Activated naive CD8-positive, alpha-beta T cell treated with anti-CD3 and anti-CD28 coated beads, Interleukin-2, amount 50 U/mL, for 24 hours (primary cell): ENCODE data around the gene DNAJC12.
"Not testable (repeated sequence)": the region's sequence is repeated elsewhere in the genome, so short reads cannot be mapped to it uniquely, and the experiment has no call there.

Experiments used
- ATAC-seq: fragments of 150-1000 bp; cut with Tn5 transposase; one replicate; pipeline ENCODE4 v1.10.0; 2021
- DNase-seq: peaks from one replicate; pipeline ENCODE4 v3.0.0; 2021
- H3K27ac Mint-ChIP-seq: one replicate; pipeline ENCODE4 v1.8.0; 2021; ENCODE audit warnings: mild to moderate bottlenecking, mixed read lengths
- H3K27me3 Mint-ChIP-seq: one replicate; pipeline ENCODE4 v1.8.0; 2021; ENCODE audit warnings: mixed read lengths
- H3K36me3 Mint-ChIP-seq: one replicate; pipeline ENCODE4 v1.8.0; 2021; ENCODE audit warnings: low read depth, mixed read lengths
- H3K4me1 Mint-ChIP-seq: one replicate; pipeline ENCODE4 v1.8.0; 2021; ENCODE audit warnings: mixed read lengths
- H3K4me3 Mint-ChIP-seq: one replicate; pipeline ENCODE4 v1.8.0; 2021; ENCODE audit warnings: mild to moderate bottlenecking, moderate library complexity, mixed read lengths
- H3K9me3 Mint-ChIP-seq: one replicate; pipeline ENCODE4 v1.8.0; 2021; ENCODE audit warnings: mixed read lengths

Gene DNAJC12

GRCh38 chr10:67772151-67772550, 65.8 kb downstream of the DNAJC12 start:
- Mint-ChIP-seq H3K4me3 (no peak overlapping the region), H3K9me3 (no peaks in the 10 kb centered on the region), H3K27ac (no peak overlapping the region), H3K27me3 (no peaks in the 10 kb centered on the region), H3K36me3 (no peaks in the 10 kb centered on the region), H3K4me1 (peaks cover 17% of the 10 kb centered on the region)
- no peak for ATAC-seq
- no peak for DNase-seq

- Mint-ChIP-seq H3K4me1 (peaks cover 17% of the 10 kb centered on the region), H3K4me3 (no peak overlapping the region), H3K27me3 (no peaks in the 10 kb centered on the region), H3K36me3 (no peaks in the 10 kb centered on the region), H3K9me3 (no peaks in the 10 kb centered on the region), H3K27ac (no peak overlapping the region)
- DNase-seq (no peak), ATAC-seq (no peak)
These were observed 66.8 kb downstream of the DNAJC12 start for GRCh38 chr10:67771200-67771599.

GRCh38 chr10:67770537-67770936, 67.5 kb downstream of the DNAJC12 start:
- Mint-ChIP-seq H3K4me1 (peaks cover 17% of the 10 kb centered on the region), H3K4me3 (no peak overlapping the region), H3K27me3 (no peaks in the 10 kb centered on the region), H3K36me3 (no peaks in the 10 kb centered on the region), H3K9me3 (no peaks in the 10 kb centered on the region), H3K27ac (no peak overlapping the region)
- ATAC-seq (no peak), DNase-seq (no peak)

- Mint-ChIP-seq H3K27me3 (peaks cover 7% of the 10 kb centered on the region), H3K4me3 (no peak overlapping the region), H3K4me1 (peaks cover 24% of the 10 kb centered on the region), H3K27ac (no peak overlapping the region), H3K36me3 (peaks cover 5% of the 10 kb centered on the region), H3K9me3 (peaks cover 8% of the 10 kb centered on the region)
- ATAC-seq (no peak), DNase-seq (no peak)
These were observed 70.7 kb downstream of the DNAJC12 start for GRCh38 chr10:67767244-67767643.

- ATAC-seq (peak; percentile 85), DNase-seq (peak; percentile 94)
- Mint-ChIP-seq H3K9me3 (peaks cover 8% of the 10 kb centered on the region), H3K27ac (peak overlapping the region; percentile 99), H3K4me1 (peaks cover 18% of the 10 kb centered on the region), H3K4me3 (peak overlapping the region; percentile 91), H3K27me3 (peaks cover 7% of the 10 kb centered on the region), H3K36me3 (peaks cover 5% of the 10 kb centered on the region)
These were observed 73.8 kb downstream of the DNAJC12 start for GRCh38 chr10:67764012-67764822.

GRCh38 chr10:67763499-67764011, 74.4 kb downstream of the DNAJC12 start:
- H3K4me3 Mint-ChIP-seq: peak overlapping the region; percentile 91
- peaks cover 18% of the 10 kb centered on the region for H3K4me1 Mint-ChIP-seq
- peaks cover 7% of the 10 kb centered on the region for H3K27me3 Mint-ChIP-seq
- peak; percentile 15 for ATAC-seq
- peak overlapping the region; percentile 99 for H3K27ac Mint-ChIP-seq
- DNase-seq: peak; percentile 80
- H3K9me3 Mint-ChIP-seq: peaks cover 8% of the 10 kb centered on the region
- H3K36me3 Mint-ChIP-seq: peaks cover 5% of the 10 kb centered on the region

GRCh38 chr10:67762567-67762966, 75.4 kb downstream of the DNAJC12 start:
- ATAC-seq, H3K27ac Mint-ChIP-seq, H3K4me3 Mint-ChIP-seq, H3K27me3 Mint-ChIP-seq, H3K36me3 Mint-ChIP-seq, DNase-seq, H3K9me3 Mint-ChIP-seq: not testable (repeated sequence)
- H3K4me1 Mint-ChIP-seq: peaks cover 18% of the 10 kb centered on the region

GRCh38 chr10:67760272-67760671, 77.7 kb downstream of the DNAJC12 start:
- ATAC-seq (no peak), DNase-seq (no peak)
- Mint-ChIP-seq H3K4me3 (no peak overlapping the region), H3K27ac (no peak overlapping the region), H3K9me3 (peaks cover 8% of the 10 kb centered on the region), H3K36me3 (peaks cover 5% of the 10 kb centered on the region), H3K4me1 (peaks cover 16% of the 10 kb centered on the region), H3K27me3 (peaks cover 7% of the 10 kb centered on the region)
